ENCODE data around the gene PACRG.

DNA sequence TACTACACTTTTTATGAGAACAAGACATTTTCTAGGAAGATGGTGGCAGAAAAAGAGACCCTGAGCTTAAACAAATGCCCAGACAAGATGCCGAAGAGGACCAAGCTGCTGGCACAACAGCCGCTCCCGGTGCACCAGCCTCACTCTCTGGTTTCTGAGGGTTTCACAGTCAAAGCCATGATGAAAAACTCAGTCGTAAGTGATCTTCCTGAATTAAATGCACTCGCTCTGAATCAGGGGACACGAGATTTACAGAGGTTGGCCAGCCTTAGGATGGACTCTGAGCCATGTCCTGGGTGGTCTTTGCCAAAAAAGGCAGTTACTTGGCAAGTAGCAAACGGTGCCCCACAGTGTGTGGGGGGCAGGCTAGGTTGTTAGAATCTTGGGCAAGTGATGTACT, 423 bp downstream of the PACRG start:
- TF ChIP-seq POLR2A (IDR thresholded peaks at IDR 0.05): no peak
- TF ChIP-seq, protein P1, sequence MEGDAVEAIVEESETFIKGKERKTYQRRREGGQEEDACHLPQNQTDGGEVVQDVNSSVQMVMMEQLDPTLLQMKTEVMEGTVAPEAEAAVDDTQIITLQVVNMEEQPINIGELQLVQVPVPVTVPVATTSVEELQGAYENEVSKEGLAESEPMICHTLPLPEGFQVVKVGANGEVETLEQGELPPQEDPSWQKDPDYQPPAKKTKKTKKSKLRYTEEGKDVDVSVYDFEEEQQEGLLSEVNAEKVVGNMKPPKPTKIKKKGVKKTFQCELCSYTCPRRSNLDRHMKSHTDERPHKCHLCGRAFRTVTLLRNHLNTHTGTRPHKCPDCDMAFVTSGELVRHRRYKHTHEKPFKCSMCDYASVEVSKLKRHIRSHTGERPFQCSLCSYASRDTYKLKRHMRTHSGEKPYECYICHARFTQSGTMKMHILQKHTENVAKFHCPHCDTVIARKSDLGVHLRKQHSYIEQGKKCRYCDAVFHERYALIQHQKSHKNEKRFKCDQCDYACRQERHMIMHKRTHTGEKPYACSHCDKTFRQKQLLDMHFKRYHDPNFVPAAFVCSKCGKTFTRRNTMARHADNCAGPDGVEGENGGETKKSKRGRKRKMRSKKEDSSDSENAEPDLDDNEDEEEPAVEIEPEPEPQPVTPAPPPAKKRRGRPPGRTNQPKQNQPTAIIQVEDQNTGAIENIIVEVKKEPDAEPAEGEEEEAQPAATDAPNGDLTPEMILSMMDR (IDR thresholded peaks at IDR 0.05): no peak

Data from prostate gland (tissue), 2 donors.